Sigmoid colon (tissue), 4 donors: ENCODE measurements around the gene LIMS1.

Experiments
- CTCF ChIP-seq, 4 experiments: fragments of 450-650 bp in 3 of 4; fragments of 200-600 bp in 1 of 4; IDR thresholded peaks; one replicate each; pipeline ENCODE4 v1.5.1; 2016 to 2019; ENCODE audit warnings: antibody characterized with exemption in 4 of 4, mild to moderate bottlenecking in 3 of 4, moderate library complexity in 2 of 4
- EP300 ChIP-seq, 4 donors: sonication (generic); formaldehyde crosslinking; IDR thresholded peaks; one replicate each; pipeline ENCODE4 v1.6.1; 2017; ENCODE audit warnings: antibody characterized with exemption in 4 of 4
- POLR2AphosphoS5 ChIP-seq, 4 donors: sonication (generic); formaldehyde crosslinking; IDR thresholded peaks; one replicate each; pipeline ENCODE4 v1.6.1; 2017; ENCODE audit warnings: antibody characterized with exemption in 4 of 4

- TF ChIP-seq CTCF (IDR thresholded peaks at IDR 0.05): no peak
- TF ChIP-seq EP300 (IDR thresholded peaks at IDR 0.05): no peak
- TF ChIP-seq POLR2AphosphoS5 (IDR thresholded peaks at IDR 0.05): no peak
Observed at GRCh38 chr2:108591163-108591562, 56.9 kb downstream of the LIMS1 start.
